Keratinocyte (primary cell): ENCODE measurements around the gene PTPRN2. TPM values are rescaled to one million over a fixed set of nuclear protein-coding genes. Genes with fewer than 3 reads are reported as not detected.

ENCODE experiments used
- DNase-seq: peaks from one replicate; pipeline ENCODE4 v3.0.0-alpha.2; 2011; ENCODE audit warnings: low read depth, missing footprints, low spot score
- FAIRE-seq: peaks from 2 replicates; lab custom pipeline; 2011; peaks lifted over from hg19 to GRCh38; lab: Jason Lieb, UNC
- H2AFZ ChIP-seq: 2 replicates; pipeline ENCODE4 v1.6.0; 2012; ENCODE audit warnings: low read length, control low read depth, inconsistent platforms; ENCODE audit not compliant: control insufficient read depth
- H3K27ac ChIP-seq: 2 replicates; pipeline ENCODE4 v1.5.1; 2011; ENCODE audit warnings: low read length; ENCODE audit not compliant: control insufficient read depth, insufficient read depth
- H3K27me3 ChIP-seq: 3 replicates; pipeline ENCODE4 v1.6.0; 2011; ENCODE audit warnings: low read length; ENCODE audit not compliant: control insufficient read depth, insufficient read depth; ENCODE audit errors: extremely low read depth
- H3K36me3 ChIP-seq, 2 experiments: 2 replicates in 1 of 2; 3 replicates in 1 of 2; pipeline ENCODE4 v1.5.1; 2011; ENCODE audit warnings: low read length in 2 of 2, mild to moderate bottlenecking in 1 of 2; ENCODE audit not compliant: control insufficient read depth in 2 of 2, insufficient read depth in 2 of 2; ENCODE audit errors: extremely low read depth in 1 of 2
- H3K4me1 ChIP-seq: 3 replicates; pipeline ENCODE4 v1.5.1; 2011; ENCODE audit warnings: low read length; ENCODE audit not compliant: control insufficient read depth, insufficient read depth; ENCODE audit errors: extremely low read depth
- H3K4me2 ChIP-seq: 3 replicates; pipeline ENCODE4 v1.6.0; 2011; ENCODE audit warnings: low read depth, low read length; ENCODE audit not compliant: control insufficient read depth, insufficient read depth; ENCODE audit errors: extremely low read depth
- H3K4me3 ChIP-seq, 3 experiments: fragments of 200-600 bp in 1 of 3; sonication (generic) in 1 of 3; 2 replicates in 2 of 3; 3 replicates in 1 of 3; pipeline ENCODE4 v1.5.1; 2011 to 2016; ENCODE audit warnings: low read length in 3 of 3, mild to moderate bottlenecking in 3 of 3, control low read depth in 2 of 3, inconsistent platforms in 1 of 3, low read depth in 1 of 3, mixed read lengths in 1 of 3, mixed run types in 1 of 3, moderate library complexity in 1 of 3; ENCODE audit not compliant: control insufficient read depth in 2 of 3, insufficient read depth in 2 of 3; ENCODE audit errors: extremely low read depth in 1 of 3
- H3K79me2 ChIP-seq: 2 replicates; pipeline ENCODE4 v1.6.0; 2012; ENCODE audit warnings: low read length; ENCODE audit not compliant: control insufficient read depth, insufficient read depth
- H3K9ac ChIP-seq: 3 replicates; pipeline ENCODE4 v1.6.0; 2011; ENCODE audit warnings: low read length; ENCODE audit not compliant: control insufficient read depth, insufficient read depth; ENCODE audit errors: extremely low read depth
- H3K9me1 ChIP-seq: 3 replicates; pipeline ENCODE4 v1.6.0; 2011; ENCODE audit warnings: low read length; ENCODE audit not compliant: control insufficient read depth, insufficient read depth; ENCODE audit errors: extremely low read depth
- H3K9me3 ChIP-seq: 2 replicates; pipeline ENCODE4 v1.5.1; 2012; ENCODE audit warnings: low read depth, low read length; ENCODE audit not compliant: control insufficient read depth
- H4K20me1 ChIP-seq: 3 replicates; pipeline ENCODE4 v1.6.0; 2011; ENCODE audit warnings: low read length; ENCODE audit not compliant: control insufficient read depth, insufficient read depth; ENCODE audit errors: extremely low read depth
- CTCF ChIP-seq, 3 experiments: IDR thresholded peaks in 1 of 3; conservative IDR thresholded peaks in 1 of 3; optimal IDR thresholded peaks in 1 of 3; 2 replicates in 2 of 3; 3 replicates in 1 of 3; pipeline versions ENCODE3 to v1.5.1; 2011; ENCODE audit warnings: low read length in 3 of 3, mild to moderate bottlenecking in 3 of 3, moderate library complexity in 2 of 3, control low read depth in 1 of 3, inconsistent platforms in 1 of 3; ENCODE audit not compliant: insufficient read depth in 2 of 3; ENCODE audit errors: extremely low read depth in 1 of 3
- EZH2 ChIP-seq: IDR thresholded peaks from one replicate; pipeline ENCODE4 v1.6.1; 2012; ENCODE audit warnings: inconsistent platforms, mild to moderate bottlenecking, low read length, moderate library complexity
- dilution Hi-C: fragments of 300-500 bp; cut with MboI; formaldehyde crosslinking; loops from one replicate; pipeline ENCODE4 v1.7.0; 2020; ENCODE audit warnings: low sequenced_read_pairs; ENCODE audit not compliant: extremely low pct_ligation_motif_present
- polyA plus RNA-seq, 5 experiments: library from polyadenylated mRNA; depleted of rRNA in 3 of 5; stranded (reverse) in 3 of 5; stranded (forward) in 1 of 5; unstranded in 1 of 5; fragments of >200 nt; gene quantifications; 1 replicate in 1 of 5; 2 replicates in 3 of 5; 3 replicates in 1 of 5; pipeline versions ENCODE4 v1.2.1 to v1.2.3, GENCODE V29; 2011 to 2012; ENCODE audit warnings: missing spikeins in 2 of 5, low read depth in 1 of 5, low replicate concordance in 1 of 5

Gene PTPRN2
- polyA plus RNA-seq, 1 donor (not counting 4 experiments of a cell fraction or from before 2014, with no cell fraction given) = not detected

GRCh38 chr7:157997080-157997440 lies 590.6 kb downstream of the PTPRN2 start:
- Histone ChIP-seq H3K27ac (no peak overlapping the region), H3K9ac (no peak overlapping the region), H3K4me2 (no peak overlapping the region), H4K20me1 (no peaks in the 10 kb centered on the region), H3K4me1 (no peaks in the 10 kb centered on the region), H2AFZ (no peak overlapping the region), H3K27me3 (no peaks in the 10 kb centered on the region), H3K36me3 (no peaks in the 10 kb centered on the region), H3K4me3 (no peak overlapping the region), H3K79me2 (no peaks in the 10 kb centered on the region), H3K9me3 (peaks cover 10% of the 10 kb centered on the region), H3K9me1 (no peaks in the 10 kb centered on the region)
- FAIRE-seq (no peak), DNase-seq (no peak)
- TF ChIP-seq CTCF (optimal IDR thresholded peaks at IDR 0.05 in 1 of 3, IDR thresholded peaks at IDR 0.05 in 1 of 3, conservative IDR thresholded peaks at IDR 0.05 in 1 of 3; ENCODE audit: extremely low read depth in 1 of 3, insufficient read depth in 2 of 3, low read length in 3 of 3) (no peak), EZH2 (no peak)
- dilution Hi-C loops = no loop called here

- DNase-seq (no peak), FAIRE-seq (no peak)
- Histone ChIP-seq H2AFZ (no peak overlapping the region), H3K4me3 (no peak overlapping the region), H3K79me2 (no peaks in the 10 kb centered on the region), H3K4me1 (no peaks in the 10 kb centered on the region), H4K20me1 (no peaks in the 10 kb centered on the region), H3K9ac (no peak overlapping the region), H3K9me1 (no peaks in the 10 kb centered on the region), H3K27ac (no peak overlapping the region), H3K9me3 (peaks cover 10% of the 10 kb centered on the region), H3K27me3 (no peaks in the 10 kb centered on the region), H3K4me2 (no peak overlapping the region), H3K36me3 (no peaks in the 10 kb centered on the region)
- dilution Hi-C loops = no loop called here
- TF ChIP-seq EZH2 = no peak
- no peak for TF ChIP-seq CTCF (optimal IDR thresholded peaks at IDR 0.05 in 1 of 3, IDR thresholded peaks at IDR 0.05 in 1 of 3, conservative IDR thresholded peaks at IDR 0.05 in 1 of 3; ENCODE audit: extremely low read depth in 1 of 3, insufficient read depth in 2 of 3, low read length in 3 of 3)
Observed at GRCh38 chr7:157996359-157997079, 591.1 kb downstream of the PTPRN2 start.
